ENCODE data around the gene CSRP2.

CSRP2 gene

GRCh38 chr12:76879710-76880518 lies 1.1 kb upstream of the CSRP2 start:
- no peak for TF ChIP-seq CTCF (conservative IDR thresholded peaks at IDR 0.05)
- TF ChIP-seq ZFX (IDR thresholded peaks at IDR 0.05) = no peak
- H3K27ac ChIP-seq = peak overlapping the region; percentile 77

GRCh38 chr12:76878099-76878898 lies 520 bp downstream of the CSRP2 start:
- peak overlapping the region; percentile 77; the same call in 1 of the 2 replicates for H3K27ac ChIP-seq
- TF ChIP-seq CTCF (conservative IDR thresholded peaks at IDR 0.05) (no peak), ZFX (IDR thresholded peaks at IDR 0.05) (no peak)

- H3K27ac ChIP-seq = peak overlapping the region; percentile 47
- no peak for TF ChIP-seq CTCF (conservative IDR thresholded peaks at IDR 0.05)
- no peak for TF ChIP-seq ZFX (IDR thresholded peaks at IDR 0.05)
Measured at GRCh38 chr12:76876696-76877229, 2.1 kb downstream of the CSRP2 start.

GRCh38 chr12:76874491-76875190 lies 4.2 kb downstream of the CSRP2 start:
- TF ChIP-seq ZFX (IDR thresholded peaks at IDR 0.05) = no peak
- TF ChIP-seq CTCF (conservative IDR thresholded peaks at IDR 0.05) = no peak
- peak overlapping the region; percentile 20; the same call in 1 of the 2 replicates for H3K27ac ChIP-seq

GRCh38 chr12:76874027-76874426 lies 4.8 kb downstream of the CSRP2 start:
- TF ChIP-seq CTCF (conservative IDR thresholded peaks at IDR 0.05) = no peak
- no peak for TF ChIP-seq ZFX (IDR thresholded peaks at IDR 0.05)
- H3K27ac ChIP-seq = no peak overlapping the region

- H3K27ac ChIP-seq = no peak overlapping the region
- TF ChIP-seq CTCF (conservative IDR thresholded peaks at IDR 0.05) (no peak), ZFX (IDR thresholded peaks at IDR 0.05) (no peak)
Measured at GRCh38 chr12:76872415-76872814, 6.4 kb downstream of the CSRP2 start.
